Panc1 (cell line): ENCODE data around the gene SMG1. TPM values are rescaled to one million over a fixed set of nuclear protein-coding genes. Genes with fewer than 3 reads are reported as not detected.
A peak's percentile ranks its signal among the peaks of the same experiment; 100 is the strongest.

Experiments used
- ATAC-seq: fragments of 200-7000 bp; cut with Tn5 transposase; 2 replicates; pipeline ENCODE4 v1.9.1; 2020; ENCODE audit warnings: mild to moderate bottlenecking, moderate library complexity
- BruUV-seq: library from RNA; stranded (reverse); fragments of 400-500 nt; replicated peaks from 2 replicates; lab custom pipeline; 2021; lab: Mats Ljungman, UMichigan
- CTCF ChIA-PET: fragments of 300-600 bp; sonication (Branson Sonifier 250); formaldehyde crosslinking; loops from one replicate; lab custom pipeline; 2022; ENCODE audit warnings: antibody characterized with exemption; lab: Charles Lee
- POLR2A ChIA-PET: fragments of 300-600 bp; sonication (Branson Sonifier 250); formaldehyde crosslinking; loops from one replicate; lab custom pipeline; 2022; ENCODE audit warnings: antibody characterized with exemption; lab: Charles Lee
- DNase-seq: peaks from one replicate; pipeline ENCODE4 v3.0.0-alpha.2; 2010; ENCODE audit warnings: low read depth, low spot score
- H3K27ac ChIP-seq: 2 replicates; pipeline ENCODE4 v1.5.1; 2011; ENCODE audit warnings: mild to moderate bottlenecking, low read length, inconsistent platforms
- H3K27me3 ChIP-seq: fragments of 200-500 bp; sonication (Bioruptor generic); 2 replicates; pipeline ENCODE4 v1.6.0; 2014; ENCODE audit warnings: low read length, inconsistent platforms; ENCODE audit not compliant: control insufficient read depth, insufficient read depth
- H3K36me3 ChIP-seq: fragments of 200-500 bp; sonication (Bioruptor generic); 2 replicates; pipeline ENCODE4 v1.5.1; 2014; ENCODE audit warnings: inconsistent platforms, mild to moderate bottlenecking, low read length, moderate library complexity; ENCODE audit not compliant: control insufficient read depth, insufficient read depth
- H3K4me1 ChIP-seq: 2 replicates; pipeline ENCODE4 v1.5.1; 2011; ENCODE audit warnings: inconsistent platforms, mild to moderate bottlenecking, low read length, moderate library complexity; ENCODE audit not compliant: control insufficient read depth, insufficient read depth
- H3K4me3 ChIP-seq, 2 experiments: 2 replicates each; pipeline ENCODE4 v1.5.1; 2011 to 2012; ENCODE audit warnings: low read depth in 2 of 2, low read length in 2 of 2, mild to moderate bottlenecking in 2 of 2, inconsistent platforms in 1 of 2, moderate library complexity in 1 of 2
- H3K9me3 ChIP-seq: fragments of 200-500 bp; sonication (Bioruptor generic); 2 replicates; pipeline ENCODE4 v1.5.1; 2014; ENCODE audit warnings: low read depth, mild to moderate bottlenecking, inconsistent platforms, low read length, moderate library complexity; ENCODE audit not compliant: control insufficient read depth, insufficient read depth
- POLR2AphosphoS5 ChIP-seq: IDR thresholded peaks from 2 replicates; pipeline ENCODE4 v1.6.1; 2012; ENCODE audit warnings: mild to moderate bottlenecking, low read depth, low read length, moderate library complexity
- REST ChIP-seq, 2 experiments: IDR thresholded peaks; 2 replicates each; pipeline ENCODE4 v1.6.1; 2011 to 2012; ENCODE audit warnings: low read depth in 2 of 2, control low read depth in 1 of 2, low read length in 1 of 2, mild to moderate bottlenecking in 1 of 2, moderate library complexity in 1 of 2; ENCODE audit not compliant: insufficient read depth in 1 of 2
- SIN3A ChIP-seq: IDR thresholded peaks from 2 replicates; pipeline ENCODE4 v1.6.1; 2012; ENCODE audit warnings: low read depth, mild to moderate bottlenecking, low read length, moderate library complexity, borderline replicate concordance; ENCODE audit not compliant: insufficient read depth
- TCF7L2 ChIP-seq: IDR thresholded peaks from 2 replicates; pipeline ENCODE4 v1.6.1; 2011; ENCODE audit warnings: mild to moderate bottlenecking, low read depth, low read length, inconsistent platforms
- in situ Hi-C: cut with HindIII; loops from 2 replicates; pipeline ENCODE4 v1.10.0; 2016; ENCODE audit warnings: low sequenced_read_pairs, low pct_unique_long_range_greater_than_20kb
- intact Hi-C: fragments of 100-400 bp; cut with micrococcal nuclease; formaldehyde crosslinking; loops from one replicate; pipeline ENCODE4 v1.10.0; 2022; ENCODE audit not compliant: unreplicated experiment
- total RNA-seq: library from RNA; stranded (reverse); gene quantifications from one replicate; pipeline ENCODE4 v1.2.1, GENCODE V29; 2021; ENCODE audit not compliant: unreplicated experiment
- TF ChIP-seq, protein P1 (sequence below): fragments of 450-650 bp; IDR thresholded peaks from 2 replicates; pipeline ENCODE4 v1.5.1; 2017; ENCODE audit warnings: mild to moderate bottlenecking

SMG1 gene
- total RNA-seq, 1 experiment from 2014 or later, result 113 TPM

- Histone ChIP-seq H3K4me1 (peaks cover 53% of the 10 kb centered on the region), H3K27me3 (no peaks in the 10 kb centered on the region), H3K9me3 (no peaks in the 10 kb centered on the region), H3K36me3 (peaks cover 21% of the 10 kb centered on the region), H3K27ac (peak overlapping the region; percentile 93), H3K4me3 (peak overlapping the region in 1 of 2 experiments; percentile 4; a peak in 1 of 4 replicates)
- in situ Hi-C loops, result no loop called here
- POLR2A ChIA-PET, result interaction anchor here (0.6 kb wide), 1 partner anchor 454 kb away, joined by 12 read pairs; no protein-coding TSS in a partner anchor
- no TSS peak for BruUV-seq
- TF ChIP-seq SIN3A (no peak), TCF7L2 (peak; percentile 86)
- TF ChIP-seq, protein P1, sequence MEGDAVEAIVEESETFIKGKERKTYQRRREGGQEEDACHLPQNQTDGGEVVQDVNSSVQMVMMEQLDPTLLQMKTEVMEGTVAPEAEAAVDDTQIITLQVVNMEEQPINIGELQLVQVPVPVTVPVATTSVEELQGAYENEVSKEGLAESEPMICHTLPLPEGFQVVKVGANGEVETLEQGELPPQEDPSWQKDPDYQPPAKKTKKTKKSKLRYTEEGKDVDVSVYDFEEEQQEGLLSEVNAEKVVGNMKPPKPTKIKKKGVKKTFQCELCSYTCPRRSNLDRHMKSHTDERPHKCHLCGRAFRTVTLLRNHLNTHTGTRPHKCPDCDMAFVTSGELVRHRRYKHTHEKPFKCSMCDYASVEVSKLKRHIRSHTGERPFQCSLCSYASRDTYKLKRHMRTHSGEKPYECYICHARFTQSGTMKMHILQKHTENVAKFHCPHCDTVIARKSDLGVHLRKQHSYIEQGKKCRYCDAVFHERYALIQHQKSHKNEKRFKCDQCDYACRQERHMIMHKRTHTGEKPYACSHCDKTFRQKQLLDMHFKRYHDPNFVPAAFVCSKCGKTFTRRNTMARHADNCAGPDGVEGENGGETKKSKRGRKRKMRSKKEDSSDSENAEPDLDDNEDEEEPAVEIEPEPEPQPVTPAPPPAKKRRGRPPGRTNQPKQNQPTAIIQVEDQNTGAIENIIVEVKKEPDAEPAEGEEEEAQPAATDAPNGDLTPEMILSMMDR, result no peak
- ATAC-seq, result no peak
- CTCF ChIA-PET, result interaction anchor here (0.6 kb wide), 1 partner anchor 797 kb away, joined by 6 read pairs; no protein-coding TSS in a partner anchor
- intact Hi-C loops, result no loop called here
- no peak for DNase-seq
Measured at GRCh38 chr16:18802767-18803343, 123.4 kb downstream of the SMG1 start.

GRCh38 chr16:18801145-18801972, 124.8 kb downstream of the SMG1 start, which contains the start of gene ARL6IP1:
TSS of gene ARL6IP1 (minus strand) at chr16:18801549. CDS start at chr16:18801466, 83 bp downstream.
- ATAC-seq (peak; percentile 97), DNase-seq (peak; percentile 98)
- ChIA-PET CTCF (interaction anchor here (0.6 to 1.1 kb wide), 3 partner anchors 10 to 16 kb away, joined by 4 to 5 read pairs (median 5); partner anchors contain the start of gene RPS15A), POLR2A (interaction anchor here (0.7 to 2.0 kb wide), 6 partner anchors 10 to 826 kb away, joined by 3 to 10 read pairs (median 4); no protein-coding TSS in a partner anchor)
- Histone ChIP-seq H3K36me3 (peaks cover 26% of the 10 kb centered on the region), H3K4me1 (peaks cover 52% of the 10 kb centered on the region), H3K27ac (peak within 1 kb of the TSS; percentile 93), H3K27me3 (no peaks in the 10 kb centered on the region), H3K4me3 (peak within 1 kb of the TSS; percentile 90 to 94), H3K9me3 (no peaks in the 10 kb centered on the region)
- TF ChIP-seq POLR2AphosphoS5 (peak; percentile 100), REST (IDR thresholded peaks at IDR 0.05; ENCODE audit: insufficient read depth in 1 of 2, low read depth in 2 of 2, low read length in 1 of 2) (peak; percentile 33 to 69; a peak in 3 of 4 replicates), SIN3A (peak; percentile 98), TCF7L2 (peak; percentile 81)
- TF ChIP-seq, protein P1, result peak; percentile 98
- in situ Hi-C loops, result no loop called here
- intact Hi-C loops, result loop anchor here (2.0 kb wide), 1 partner anchor 167 kb away; no protein-coding TSS in a partner anchor
- BruUV-seq, result no TSS peak
